ENCODE measurements around the gene RUNDC3A. TPM values are rescaled to one million over a fixed set of nuclear protein-coding genes. Genes with fewer than 3 reads are reported as not detected.

RUNDC3A gene
- polyA plus RNA-seq (2013, experiment 1 of 2; ENCODE audit: insufficient read length), result 0.12 TPM
- polyA plus RNA-seq (2013, experiment 2 of 2; ENCODE audit: insufficient read length), result 0.94 TPM

- DNase-seq, result peak; percentile 81
Observed at GRCh38 chr17:44308320-44308818, at the start of gene RUNDC3A. Gene RUNDC3A (plus strand): TSS chr17:44308601. CDS start chr17:44308833, 232 bp downstream.

DNA sequence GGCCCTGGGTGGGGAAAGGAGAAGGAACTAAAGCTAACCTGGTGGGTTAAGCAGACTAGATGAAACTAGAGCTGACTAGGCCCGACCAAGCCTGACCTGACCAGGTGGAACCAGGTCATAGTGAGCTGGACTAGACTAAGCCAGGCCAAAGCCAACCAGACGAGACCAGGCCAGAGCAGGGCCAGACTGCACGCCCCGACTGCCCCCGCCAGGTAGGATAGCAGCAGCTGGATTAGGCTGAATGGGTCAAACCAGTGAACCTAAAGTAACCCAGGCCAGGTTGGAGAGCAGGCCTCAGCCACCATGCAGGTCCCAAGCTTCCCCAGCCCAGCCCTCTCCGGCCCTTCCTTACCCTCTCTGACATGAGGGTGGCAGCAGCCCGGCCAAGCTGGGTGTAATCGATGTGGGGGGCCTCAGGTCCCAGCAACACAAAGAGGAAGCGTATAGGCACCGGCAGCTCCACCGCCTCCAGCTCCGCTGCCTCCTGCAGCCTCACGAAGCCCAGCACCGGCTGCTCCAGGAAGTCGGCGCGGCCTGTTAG, 49.5 kb upstream of the RUNDC3A start:
- DNase-seq, result no peak

GRCh38 chr17:44260296-44260695, 48.1 kb upstream of the RUNDC3A start:
- no peak for DNase-seq

DNA sequence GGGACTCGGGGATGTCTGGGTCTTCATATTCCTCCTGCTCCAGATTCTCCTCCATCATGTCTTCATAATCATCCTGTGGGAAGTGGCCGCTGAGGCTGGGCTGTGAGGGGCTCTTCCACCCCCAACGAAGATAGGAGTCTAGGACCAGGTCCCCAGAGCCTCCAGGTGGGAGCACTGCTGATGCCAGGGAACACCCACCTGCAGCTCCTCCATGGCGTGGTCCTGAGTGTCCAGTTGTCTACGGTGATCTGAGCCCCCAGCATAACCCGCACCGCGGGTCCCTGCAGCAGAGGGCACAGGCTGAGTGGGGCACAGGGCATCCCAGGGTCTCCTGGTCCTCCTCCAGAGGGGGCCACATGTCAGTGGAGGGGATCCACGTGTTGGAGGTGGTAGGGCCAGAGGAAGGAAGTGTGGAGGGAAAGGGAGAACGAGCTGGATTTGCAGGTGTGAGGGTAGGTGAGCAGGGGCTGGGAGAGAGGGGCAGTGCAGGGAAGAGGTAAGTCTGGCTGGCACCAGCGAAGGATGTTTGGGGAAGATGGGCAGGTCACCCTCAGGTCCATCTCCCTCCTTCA, 45.7 kb upstream of the RUNDC3A start:
- no peak for DNase-seq

DNA sequence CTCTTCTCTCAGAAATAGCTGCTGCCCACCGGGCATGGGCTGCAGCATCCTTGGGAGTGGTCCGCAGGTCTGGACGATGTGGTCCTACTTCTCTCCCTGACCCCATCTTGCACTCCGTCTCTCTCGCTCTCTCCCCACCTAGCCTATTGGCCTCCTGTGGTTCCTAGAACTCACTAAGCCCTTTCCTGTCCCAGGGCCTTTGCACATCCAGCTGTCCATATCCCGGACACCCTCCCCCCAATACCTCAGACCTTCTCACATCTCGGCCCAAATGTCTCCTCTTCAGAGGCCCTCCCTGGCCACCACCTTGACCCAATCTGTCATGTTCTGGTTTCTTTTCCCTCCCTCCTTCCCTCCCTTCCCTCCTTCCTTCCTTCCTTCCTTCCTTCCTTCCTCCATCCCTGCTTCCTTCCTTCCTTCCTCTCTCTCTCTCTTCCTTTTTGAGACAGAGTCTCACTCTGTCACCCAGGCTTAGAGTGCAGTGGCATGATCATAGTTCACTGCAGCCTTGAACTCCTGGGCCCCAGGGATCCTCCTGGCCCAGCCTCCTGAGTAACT, 45.0 kb upstream of the RUNDC3A start:
- DNase-seq, result no peak

GRCh38 chr17:44266402-44267164, 41.8 kb upstream of the RUNDC3A start:
- peak; percentile 4 for DNase-seq

DNA sequence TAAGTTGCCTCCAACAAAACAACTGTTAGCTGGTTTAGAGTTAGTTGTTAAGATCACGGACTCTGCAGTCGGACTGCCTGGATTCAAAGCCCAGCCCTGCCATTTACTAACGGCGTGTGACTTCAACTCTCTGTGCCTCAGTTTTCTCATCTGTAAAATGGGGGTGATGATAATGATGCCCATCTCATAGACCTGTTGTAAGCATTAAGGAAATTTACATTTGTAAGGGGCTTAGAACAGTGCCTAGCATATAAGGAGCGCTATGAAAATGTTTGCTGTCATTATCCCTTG, 41.3 kb upstream of the RUNDC3A start:
- no peak for DNase-seq

GRCh38 chr17:44267818-44268490, 40.4 kb upstream of the RUNDC3A start, which contains the start of gene SLC4A1:
Gene SLC4A1 (minus strand): TSS chr17:44268135. CDS start chr17:44262866, 5,269 bp downstream.
- DNase-seq, result no peak

GRCh38 chr17:44268709-44269534, 39.5 kb upstream of the RUNDC3A start:
- DNase-seq, result no peak

DNA sequence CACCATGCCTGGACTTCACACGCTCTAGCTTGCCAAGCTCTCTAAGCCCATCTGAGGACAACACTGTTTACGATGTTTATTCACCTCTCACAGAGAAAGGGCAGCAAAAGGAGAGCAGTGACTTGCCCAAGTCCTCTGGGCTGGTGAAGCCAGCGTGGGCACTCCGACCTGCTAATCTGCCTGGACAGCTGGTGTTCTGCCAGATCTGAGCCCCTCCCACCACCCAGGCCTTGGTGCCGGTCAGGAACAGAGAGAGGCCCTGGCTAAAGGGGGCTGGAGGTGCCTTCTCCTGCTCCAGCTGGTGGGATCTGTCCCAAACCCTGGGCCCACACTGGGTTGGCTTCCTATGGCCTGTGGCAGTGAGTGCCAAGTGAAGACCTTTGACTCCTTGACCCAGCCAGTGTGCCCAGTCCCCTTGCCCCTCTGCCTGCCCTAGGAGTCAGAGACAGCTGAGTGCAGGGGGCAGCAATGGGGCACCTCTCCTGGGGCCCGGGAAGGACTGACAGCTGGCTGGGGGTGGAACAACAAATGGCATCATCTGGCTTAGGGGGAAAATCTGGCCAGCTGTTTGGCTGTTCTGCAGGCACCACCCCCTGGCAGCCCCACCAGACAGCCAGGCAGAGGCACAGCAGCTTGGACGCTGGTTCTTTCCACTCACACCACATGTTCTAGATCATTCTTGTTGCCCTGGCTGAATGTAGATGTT, 38.7 kb upstream of the RUNDC3A start:
- no peak for DNase-seq

- no peak for DNase-seq
Observed at GRCh38 chr17:44272321-44272951, 36.0 kb upstream of the RUNDC3A start.

- no peak for DNase-seq
Observed at GRCh38 chr17:44272954-44273353, 35.4 kb upstream of the RUNDC3A start.

- no peak for DNase-seq
Observed at GRCh38 chr17:44273607-44274006, 34.8 kb upstream of the RUNDC3A start.

DNA sequence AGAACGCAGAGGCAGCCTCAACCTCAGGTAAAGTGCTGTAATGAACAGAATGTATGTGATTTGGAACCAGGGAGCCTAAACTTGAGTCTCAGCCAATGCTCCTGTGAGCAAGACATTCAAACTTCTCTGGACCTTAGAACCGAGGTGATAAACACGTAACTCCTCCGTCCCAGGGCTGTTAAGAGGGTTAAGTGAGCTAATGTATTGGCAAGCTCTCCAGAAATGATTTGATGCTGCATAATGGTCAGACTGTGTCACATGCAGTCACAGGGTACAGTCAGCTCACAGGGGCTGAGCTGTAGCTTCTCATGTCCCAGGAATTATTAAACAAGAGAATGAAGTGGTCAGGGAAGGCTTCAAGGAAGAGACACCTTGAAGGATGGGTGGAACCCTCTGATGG, 30.4 kb upstream of the RUNDC3A start:
- DNase-seq, result no peak

DNA sequence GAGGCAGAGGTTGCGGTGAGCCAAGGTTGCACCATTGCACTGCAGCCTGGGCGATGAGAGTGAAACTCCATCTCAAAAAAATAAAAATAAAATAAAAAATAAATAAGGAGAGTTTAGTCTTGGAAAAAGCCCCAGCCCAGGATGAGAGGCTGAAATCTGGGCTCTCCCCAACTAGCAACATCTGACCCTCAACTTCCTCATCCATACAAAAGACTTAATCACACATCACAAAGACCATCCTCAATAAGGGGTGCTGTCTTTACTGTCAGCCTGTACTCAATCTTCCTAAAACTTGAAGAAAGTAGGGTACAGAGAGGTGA, 29.1 kb upstream of the RUNDC3A start:
- no peak for DNase-seq

GRCh38 chr17:44279666-44280391, 28.6 kb upstream of the RUNDC3A start:
- peak; percentile 62 for DNase-seq

DNA sequence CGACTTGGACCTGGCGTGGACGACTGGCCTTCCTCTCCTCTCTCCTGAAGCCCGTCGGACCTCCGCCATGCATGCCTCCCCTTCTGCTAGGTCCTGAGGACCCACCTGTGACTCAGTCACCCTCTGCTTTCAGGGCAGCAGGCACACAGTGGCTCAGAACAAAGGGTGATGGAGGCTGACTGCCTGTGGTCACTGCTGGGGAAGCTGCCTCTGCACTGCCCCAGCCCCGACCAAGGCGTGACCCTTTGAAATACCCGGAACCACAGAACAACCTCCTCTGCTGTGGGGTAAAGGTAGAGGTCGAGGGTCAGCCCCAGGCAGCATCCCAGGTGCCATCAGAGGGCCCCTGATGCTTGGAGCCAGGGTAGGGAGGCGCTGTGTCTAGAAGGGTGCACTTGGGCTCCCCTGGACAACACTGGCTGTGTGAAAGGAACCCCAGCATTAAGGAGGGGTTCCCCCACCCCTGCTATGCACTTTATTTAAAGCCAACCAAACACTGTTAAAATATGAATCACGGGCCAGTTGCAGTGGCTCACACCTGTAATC, 27.9 kb upstream of the RUNDC3A start:
- DNase-seq, result no peak

DNA sequence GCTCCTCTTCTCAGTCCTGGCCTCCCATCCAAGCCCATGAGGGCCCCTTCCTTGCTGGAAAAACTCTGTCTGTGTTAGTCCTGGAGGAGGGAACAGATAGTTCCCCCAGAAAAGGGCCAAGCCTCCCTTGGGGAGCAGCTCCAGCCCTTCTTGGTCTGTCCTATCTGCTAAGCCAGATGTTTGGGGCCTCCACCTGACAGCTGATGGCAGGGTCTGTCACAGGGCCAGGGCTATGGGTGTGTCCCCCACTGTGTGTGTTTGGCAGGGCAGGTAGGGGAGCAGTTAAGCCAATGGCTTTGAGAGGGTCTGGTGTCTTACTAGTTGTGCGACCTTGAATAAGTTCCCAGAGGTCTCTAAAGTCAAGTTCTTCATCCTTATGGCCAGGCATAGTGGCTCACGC, 26.8 kb upstream of the RUNDC3A start:
- no peak for DNase-seq

- DNase-seq, result no peak
Observed at GRCh38 chr17:44282264-44282663, 26.1 kb upstream of the RUNDC3A start.
